ENCODE data around the gene C9orf72. TPM values are rescaled to one million over a fixed set of nuclear protein-coding genes. Genes with fewer than 3 reads are reported as not detected.
"Not testable (repeated sequence)": the region's sequence is repeated elsewhere in the genome, so short reads cannot be mapped to it uniquely, and the experiment has no call there.

Gene C9orf72
- polyA plus RNA-seq (2013), result 28.9 TPM

- peak within 1 kb of the TSS; percentile 67 to 89 (median 80) for H3K4me3 ChIP-seq (ENCODE audit: control insufficient read depth in 1 of 7, extremely low read depth in 1 of 7, insufficient read depth in 4 of 7, low read depth in 2 of 7, low read length in 6 of 7)
- no peaks in the 10 kb centered on the region for H3K36me3 ChIP-seq (ENCODE audit: control insufficient read depth in 4 of 4, insufficient read depth in 4 of 4, low read length in 3 of 4)
- CTCF ChIA-PET, result interaction anchor here (0.8 to 1.5 kb wide), 2 partner anchors 13 to 43 kb away, joined by 4 to 6 read pairs; partner anchors contain the start of gene MOB3B
- peak within 1 kb of the TSS; percentile 67 to 90 for H3K27ac ChIP-seq (ENCODE audit: insufficient read depth in 1 of 2, low read depth in 1 of 2, low read length in 2 of 2, poor library complexity in 1 of 2, severe bottlenecking in 2 of 2)
- peak in 2 of 3 donors; percentile 91 to 92 for DNase-seq
- H3K9me3 ChIP-seq (ENCODE audit: control extremely low read depth in 1 of 5, control insufficient read depth in 4 of 5, insufficient read depth in 2 of 5, low read depth in 1 of 5, low read length in 4 of 5), result peaks cover 0 to 2% (median 2%) of the 10 kb centered on the region in 5 experiments
- peaks cover 7 to 22% (median 16%) of the 10 kb centered on the region in 4 experiments for H3K4me1 ChIP-seq (ENCODE audit: control extremely low read depth in 1 of 4, control insufficient read depth in 4 of 4, insufficient read depth in 4 of 4, low read length in 3 of 4)
- POLR2A ChIA-PET, result interaction anchor here (0.7 to 1.6 kb wide), 6 partner anchors 10 to 865 kb away, joined by 3 to 8 read pairs (median 5); no protein-coding TSS in a partner anchor
- no peaks in the 10 kb centered on the region for H3K27me3 ChIP-seq (replicated peaks in 2 of 5; ENCODE audit: control insufficient read depth in 4 of 5, insufficient read depth in 5 of 5, low read length in 4 of 5)
- WGBS (ENCODE audit: insufficient coverage), result 0% methylated on average over 33 of the region's 72 CpGs
Observed at GRCh38 chr9:27572918-27573633, at the start of gene C9orf72. Gene C9orf72 (minus strand): TSS chr9:27573481. CDS start chr9:27567120, 6,361 bp downstream.

GRCh38 chr9:27622693-27623340, 49.5 kb upstream of the C9orf72 start:
- CTCF ChIA-PET, result interaction anchor here (1.4 kb wide), 1 partner anchor 11 kb away, joined by 5 read pairs; no protein-coding TSS in a partner anchor

GRCh38 chr9:27619743-27620142, 46.5 kb upstream of the C9orf72 start:
- Histone ChIP-seq H3K4me3 (ENCODE audit: control insufficient read depth in 1 of 7, extremely low read depth in 1 of 7, insufficient read depth in 4 of 7, low read depth in 2 of 7, low read length in 6 of 7) (no peak overlapping the region), H3K36me3 (ENCODE audit: control insufficient read depth in 4 of 4, insufficient read depth in 4 of 4, low read length in 3 of 4) (no peaks in the 10 kb centered on the region), H3K4me1 (ENCODE audit: control extremely low read depth in 1 of 4, control insufficient read depth in 4 of 4, insufficient read depth in 4 of 4, low read length in 3 of 4) (peaks cover 0 to 8% (median 2%) of the 10 kb centered on the region in 4 experiments), H3K9me3 (ENCODE audit: control extremely low read depth in 1 of 5, control insufficient read depth in 4 of 5, insufficient read depth in 2 of 5, low read depth in 1 of 5, low read length in 4 of 5) (no peaks in the 10 kb centered on the region), H3K27me3 (replicated peaks in 2 of 5; ENCODE audit: control insufficient read depth in 4 of 5, insufficient read depth in 5 of 5, low read length in 4 of 5) (no peaks in the 10 kb centered on the region), H3K27ac (ENCODE audit: insufficient read depth in 1 of 2, low read depth in 1 of 2, low read length in 2 of 2, poor library complexity in 1 of 2, severe bottlenecking in 2 of 2) (no peak overlapping the region)
- 98% methylated on average over 4 of the region's 6 CpGs for WGBS (ENCODE audit: insufficient coverage)
- ChIA-PET POLR2A (no interaction called here), CTCF (no interaction called here)
- DNase-seq, result no peak

More at GRCh38 chr9:27622693-27623340, 49.5 kb upstream of the C9orf72 start:
- WGBS (ENCODE audit: insufficient coverage), result no CpG with 5 or more reads among the region's 5 CpGs
- Histone ChIP-seq H3K27me3 (replicated peaks in 2 of 5; ENCODE audit: control insufficient read depth in 4 of 5, insufficient read depth in 5 of 5, low read length in 4 of 5) (no peaks in the 10 kb centered on the region), H3K9me3 (ENCODE audit: control extremely low read depth in 1 of 5, control insufficient read depth in 4 of 5, insufficient read depth in 2 of 5, low read depth in 1 of 5, low read length in 4 of 5) (no peaks in the 10 kb centered on the region), H3K27ac (ENCODE audit: insufficient read depth in 1 of 2, low read depth in 1 of 2, low read length in 2 of 2, poor library complexity in 1 of 2, severe bottlenecking in 2 of 2) (no peak overlapping the region), H3K36me3 (ENCODE audit: control insufficient read depth in 4 of 4, insufficient read depth in 4 of 4, low read length in 3 of 4) (no peaks in the 10 kb centered on the region), H3K4me3 (ENCODE audit: control insufficient read depth in 1 of 7, extremely low read depth in 1 of 7, insufficient read depth in 4 of 7, low read depth in 2 of 7, low read length in 6 of 7) (no peak overlapping the region), H3K4me1 (ENCODE audit: control extremely low read depth in 1 of 4, control insufficient read depth in 4 of 4, insufficient read depth in 4 of 4, low read length in 3 of 4) (peaks cover 1 to 12% (median 2%) of the 10 kb centered on the region in 4 experiments)
- POLR2A ChIA-PET, result no interaction called here
- DNase-seq, result peak; percentile 17 to 67 (median 53)

GRCh38 chr9:27618066-27618465, 44.8 kb upstream of the C9orf72 start:
- no peak for DNase-seq
- H3K4me1 ChIP-seq (ENCODE audit: control extremely low read depth in 1 of 4, control insufficient read depth in 4 of 4, insufficient read depth in 4 of 4, low read length in 3 of 4), result peaks cover 0 to 8% (median 2%) of the 10 kb centered on the region in 4 experiments
- WGBS (ENCODE audit: insufficient coverage), result 75% methylated on average over 1 of the region's 4 CpGs
- H3K9me3 ChIP-seq (ENCODE audit: control extremely low read depth in 1 of 5, control insufficient read depth in 4 of 5, insufficient read depth in 2 of 5, low read depth in 1 of 5, low read length in 4 of 5), result no peaks in the 10 kb centered on the region
- H3K27ac ChIP-seq (ENCODE audit: insufficient read depth in 1 of 2, low read depth in 1 of 2, low read length in 2 of 2, poor library complexity in 1 of 2, severe bottlenecking in 2 of 2), result no peak overlapping the region
- CTCF ChIA-PET, result no interaction called here
- POLR2A ChIA-PET, result no interaction called here
- H3K27me3 ChIP-seq (replicated peaks in 2 of 5; ENCODE audit: control insufficient read depth in 4 of 5, insufficient read depth in 5 of 5, low read length in 4 of 5), result no peaks in the 10 kb centered on the region
- no peak overlapping the region for H3K4me3 ChIP-seq (ENCODE audit: control insufficient read depth in 1 of 7, extremely low read depth in 1 of 7, insufficient read depth in 4 of 7, low read depth in 2 of 7, low read length in 6 of 7)
- no peaks in the 10 kb centered on the region for H3K36me3 ChIP-seq (ENCODE audit: control insufficient read depth in 4 of 4, insufficient read depth in 4 of 4, low read length in 3 of 4)

GRCh38 chr9:27614551-27614950, 41.3 kb upstream of the C9orf72 start:
- H3K27ac ChIP-seq (ENCODE audit: insufficient read depth in 1 of 2, low read depth in 1 of 2, low read length in 2 of 2, poor library complexity in 1 of 2, severe bottlenecking in 2 of 2), result no peak overlapping the region
- no peak for DNase-seq
- H3K4me3 ChIP-seq (ENCODE audit: control insufficient read depth in 1 of 7, extremely low read depth in 1 of 7, insufficient read depth in 4 of 7, low read depth in 2 of 7, low read length in 6 of 7), result no peak overlapping the region
- H3K36me3 ChIP-seq (ENCODE audit: control insufficient read depth in 4 of 4, insufficient read depth in 4 of 4, low read length in 3 of 4), result no peaks in the 10 kb centered on the region
- CTCF ChIA-PET, result interaction anchor here (1.3 kb wide), 1 partner anchor 12 kb away, joined by 4 read pairs; no protein-coding TSS in a partner anchor
- no peaks in the 10 kb centered on the region for H3K4me1 ChIP-seq (ENCODE audit: control extremely low read depth in 1 of 4, control insufficient read depth in 4 of 4, insufficient read depth in 4 of 4, low read length in 3 of 4)
- H3K9me3 ChIP-seq (ENCODE audit: control extremely low read depth in 1 of 5, control insufficient read depth in 4 of 5, insufficient read depth in 2 of 5, low read depth in 1 of 5, low read length in 4 of 5), result no peaks in the 10 kb centered on the region
- POLR2A ChIA-PET, result no interaction called here
- 97% methylated on average over 11 of the region's 11 CpGs for WGBS (ENCODE audit: insufficient coverage)
- no peaks in the 10 kb centered on the region for H3K27me3 ChIP-seq (replicated peaks in 2 of 5; ENCODE audit: control insufficient read depth in 4 of 5, insufficient read depth in 5 of 5, low read length in 4 of 5)

GRCh38 chr9:27612036-27612435, 38.8 kb upstream of the C9orf72 start:
- WGBS (ENCODE audit: insufficient coverage), result 100% methylated on average over 1 of the region's 4 CpGs
- H3K27me3 ChIP-seq (replicated peaks in 2 of 5; ENCODE audit: control insufficient read depth in 4 of 5, insufficient read depth in 5 of 5, low read length in 4 of 5); H3K36me3 ChIP-seq (ENCODE audit: control insufficient read depth in 4 of 4, insufficient read depth in 4 of 4, low read length in 3 of 4); H3K4me1 ChIP-seq (ENCODE audit: control extremely low read depth in 1 of 4, control insufficient read depth in 4 of 4, insufficient read depth in 4 of 4, low read length in 3 of 4); H3K4me3 ChIP-seq (ENCODE audit: control insufficient read depth in 1 of 7, extremely low read depth in 1 of 7, insufficient read depth in 4 of 7, low read depth in 2 of 7, low read length in 6 of 7); H3K27ac ChIP-seq (ENCODE audit: insufficient read depth in 1 of 2, low read depth in 1 of 2, low read length in 2 of 2, poor library complexity in 1 of 2, severe bottlenecking in 2 of 2); DNase-seq; H3K9me3 ChIP-seq (ENCODE audit: control extremely low read depth in 1 of 5, control insufficient read depth in 4 of 5, insufficient read depth in 2 of 5, low read depth in 1 of 5, low read length in 4 of 5); CTCF ChIA-PET; POLR2A ChIA-PET: not testable (repeated sequence)

- H3K27ac ChIP-seq (ENCODE audit: insufficient read depth in 1 of 2, low read depth in 1 of 2, low read length in 2 of 2, poor library complexity in 1 of 2, severe bottlenecking in 2 of 2), result no peak overlapping the region
- no peaks in the 10 kb centered on the region for H3K36me3 ChIP-seq (ENCODE audit: control insufficient read depth in 4 of 4, insufficient read depth in 4 of 4, low read length in 3 of 4)
- H3K9me3 ChIP-seq (ENCODE audit: control extremely low read depth in 1 of 5, control insufficient read depth in 4 of 5, insufficient read depth in 2 of 5, low read depth in 1 of 5, low read length in 4 of 5), result peaks cover 0 to 1% (median 0%) of the 10 kb centered on the region in 5 experiments
- H3K4me3 ChIP-seq (ENCODE audit: control insufficient read depth in 1 of 7, extremely low read depth in 1 of 7, insufficient read depth in 4 of 7, low read depth in 2 of 7, low read length in 6 of 7), result no peak overlapping the region
- POLR2A ChIA-PET, result no interaction called here
- DNase-seq, result no peak
- no peaks in the 10 kb centered on the region for H3K4me1 ChIP-seq (ENCODE audit: control extremely low read depth in 1 of 4, control insufficient read depth in 4 of 4, insufficient read depth in 4 of 4, low read length in 3 of 4)
- no peaks in the 10 kb centered on the region for H3K27me3 ChIP-seq (replicated peaks in 2 of 5; ENCODE audit: control insufficient read depth in 4 of 5, insufficient read depth in 5 of 5, low read length in 4 of 5)
- 97% methylated on average over 17 of the region's 19 CpGs for WGBS (ENCODE audit: insufficient coverage)
- CTCF ChIA-PET, result no interaction called here
Observed at GRCh38 chr9:27610622-27611021, 37.3 kb upstream of the C9orf72 start.
